Activated T-helper 1 cell treated with Interleukin-2 at 50 U/mL for 16 hours (primary cell): Measurements from ENCODE around the gene OMD.
"Not testable (repeated sequence)": the region's sequence is repeated elsewhere in the genome, so short reads cannot be mapped to it uniquely, and the experiment has no call there.

Source experiments
- DNase-seq: peaks from one replicate; pipeline ENCODE4 v3.0.0-alpha.2; 2020; ENCODE audit warnings: low read depth

The OMD gene

GRCh38 chr9:92411157-92411556, 13.1 kb downstream of the OMD start:
- DNase-seq: not testable (repeated sequence)

GRCh38 chr9:92408747-92409478, 15.4 kb downstream of the OMD start:
- DNase-seq: no peak

GRCh38 chr9:92407818-92408217, 16.5 kb downstream of the OMD start:
- no peak for DNase-seq

- peak; percentile 4 for DNase-seq
These were observed 17.8 kb downstream of the OMD start for GRCh38 chr9:92406477-92406876.

GRCh38 chr9:92405818-92406217, 18.5 kb downstream of the OMD start:
- no peak for DNase-seq

GRCh38 chr9:92404042-92404836, 20.0 kb downstream of the OMD start, which contains the start of gene OGN:
Gene OGN, minus strand, starts transcription at chr9:92404578. Its CDS starts 1,171 bp downstream, at chr9:92403407.
- DNase-seq: no peak

GRCh38 chr9:92402826-92403745, 21.2 kb downstream of the OMD start:
- DNase-seq: no peak

- DNase-seq: no peak
These were observed 21.9 kb downstream of the OMD start for GRCh38 chr9:92402360-92402759.

GRCh38 chr9:92397853-92398252, 26.4 kb downstream of the OMD start:
- DNase-seq: no peak

- no peak for DNase-seq
These were observed 28.7 kb downstream of the OMD start for GRCh38 chr9:92395617-92396016.

GRCh38 chr9:92393686-92394085, 30.6 kb downstream of the OMD start:
- no peak for DNase-seq

- no peak for DNase-seq
These were observed 31.6 kb downstream of the OMD start for GRCh38 chr9:92392690-92393089.

GRCh38 chr9:92385953-92386352, 38.3 kb downstream of the OMD start:
- DNase-seq: no peak

GRCh38 chr9:92385477-92385876, 38.8 kb downstream of the OMD start:
- no peak for DNase-seq

GRCh38 chr9:92385001-92385400, 39.3 kb downstream of the OMD start:
- DNase-seq: no peak

GRCh38 chr9:92384375-92384774, 39.9 kb downstream of the OMD start:
- no peak for DNase-seq

GRCh38 chr9:92381775-92382174, 42.5 kb downstream of the OMD start:
- DNase-seq: no peak

- DNase-seq: no peak
These were observed 43.7 kb downstream of the OMD start for GRCh38 chr9:92380603-92381002.

GRCh38 chr9:92378865-92379560, 45.3 kb downstream of the OMD start:
- DNase-seq: no peak

- DNase-seq: no peak
These were observed 46.4 kb downstream of the OMD start for GRCh38 chr9:92377876-92378275.

GRCh38 chr9:92373167-92373566, 51.1 kb downstream of the OMD start:
- DNase-seq: no peak

- no peak for DNase-seq
These were observed 55.2 kb downstream of the OMD start for GRCh38 chr9:92369075-92369474.
